Pancreas (tissue), 10 donors: ENCODE measurements around the gene OSBPL6. TPM values are rescaled to one million over a fixed set of nuclear protein-coding genes. Genes with fewer than 3 reads are reported as not detected.

ENCODE experiments used
- ATAC-seq, 4 donors: fragments of 200-7000 bp; cut with Tn5 transposase; one replicate each; pipeline versions ENCODE4 v1.8.0 to v1.9.1; 2020; ENCODE audit warnings: mild to moderate bottlenecking in 4 of 4, moderate library complexity in 4 of 4
- DNase-seq, 6 donors: peaks; one replicate each; pipeline ENCODE4 v3.0.0-alpha.2; 2020
- FAIRE-seq: peaks from 2 replicates; lab custom pipeline; 2012; peaks lifted over from hg19 to GRCh38; lab: Jason Lieb, UNC
- H3K27ac ChIP-seq, 4 donors: fragments of 200-600 bp; sonication (generic); 1 replicate in 3 of 4; 2 replicates in 1 of 4; pipeline versions ENCODE4 v1.5.0 to v1.8.0; 2020
- H3K27me3 ChIP-seq, 4 donors: fragments of 200-600 bp; one replicate each; pipeline ENCODE4 v1.8.0; 2021
- H3K36me3 ChIP-seq, 3 donors: fragments of 200-600 bp; sonication (generic) in 1 of 3; one replicate each; pipeline versions ENCODE4 v1.5.0 to v1.8.0; 2020 to 2021
- H3K4me1 ChIP-seq, 3 donors: fragments of 200-600 bp; one replicate each; pipeline ENCODE4 v1.8.0; 2021
- H3K4me3 ChIP-seq, 4 donors: fragments of 200-600 bp; sonication (generic) in 2 of 4; one replicate each; pipeline versions ENCODE4 v1.5.0 to v1.8.0; 2020 to 2021
- H3K9me3 ChIP-seq, 4 donors: fragments of 200-600 bp; one replicate each; pipeline ENCODE4 v1.8.0; 2021
- CTCF ChIP-seq, 4 donors: fragments of 200-600 bp; sonication (generic) in 3 of 4; IDR thresholded peaks; one replicate each; pipeline versions ENCODE4 v1.5.0 to v1.8.0; 2021; ENCODE audit warnings: antibody characterized with exemption in 4 of 4
- WGBS, 2 donors: extraction: QIAGEN DNeasy Blood & Tissue Kit; methylation state at CpG; one replicate each; pipeline ENCODE4 v1.1.7; 2013; 5-methylcytosine and 5-hydroxymethylcytosine counted together
- intact Hi-C, 3 donors: fragments of 100-400 bp; cut with DNase I; formaldehyde crosslinking; loops; one replicate each; pipeline versions ENCODE4 v1.11.1 to v1.14.2; 2022
- polyA plus RNA-seq, 2 donors: library from polyadenylated mRNA; stranded (reverse); fragments of 200-250 nt; gene quantifications; one replicate each; pipeline ENCODE4 v1.2.3, GENCODE V29; 2013
- total RNA-seq, 6 donors: library from RNA; stranded (reverse); fragmentation: NEBNext Ultra II Directional in 4 of 6; extraction: Animal tissue kit (Norgen Biotek cat#: 25700) in 4 of 6; gene quantifications; one replicate each; pipeline versions ENCODE4 v1.2.1 to v1.2.4, GENCODE V29; 2021 to 2023
- donor health status: healthy with polysubstance abuse.
- donor health status: DM: no; HTN: no; CAD: no; lungs with moderate emphysema.
- donor health status: DM: no; HTN: no; CAD: no.
- donor health status: control.
- donor health status: control.
- donor health status: Bipolar disorder and iron deficiency.
- donor health status: DM: yes; HTN: yes; CAD: no.
- donor health status: DM: no; HTN: no; CAD: no.
- donor health status: DM: no; HTN: no; CAD: no.
- donor health status: DM: yes; HTN: yes; CAD: no.

The OSBPL6 gene
- total and polyA plus RNA-seq, 8 donors, result 0.30 to 1.4 (median 0.79) TPM

GRCh38 chr2:178221556-178221955 lies 27.2 kb downstream of the OSBPL6 start:
- no peak for DNase-seq
- no peak for FAIRE-seq
- no peaks in the 10 kb centered on the region for H3K36me3 ChIP-seq
- 86 to 93% methylated on average over 1 of the region's 1 CpG for WGBS, 2 donors
- TF ChIP-seq CTCF (IDR thresholded peaks at IDR 0.05), result no peak
- H3K27me3 ChIP-seq, result no peaks in the 10 kb centered on the region
- no peak overlapping the region for H3K4me3 ChIP-seq
- ATAC-seq, result no peak
- H3K27ac ChIP-seq, result no peak overlapping the region
- no peaks in the 10 kb centered on the region for H3K9me3 ChIP-seq
- intact Hi-C loops, result no loop called here
- no peaks in the 10 kb centered on the region for H3K4me1 ChIP-seq

- H3K9me3 ChIP-seq, result no peaks in the 10 kb centered on the region
- ATAC-seq, result peak in 1 of 4 donors; percentile 37
- no peak for DNase-seq
- no peaks in the 10 kb centered on the region for H3K4me1 ChIP-seq
- no peak overlapping the region for H3K4me3 ChIP-seq
- TF ChIP-seq CTCF (IDR thresholded peaks at IDR 0.05), result no peak
- 40 to 41% methylated on average over 4 of the region's 4 CpGs for WGBS, 2 donors
- H3K27me3 ChIP-seq, result no peaks in the 10 kb centered on the region
- no peaks in the 10 kb centered on the region for H3K36me3 ChIP-seq
- intact Hi-C loops, result no loop called here
- FAIRE-seq, result no peak
- H3K27ac ChIP-seq, result no peak overlapping the region
Observed at GRCh38 chr2:178223806-178224205, 29.5 kb downstream of the OSBPL6 start.

- FAIRE-seq, result no peak
- no peaks in the 10 kb centered on the region for H3K27me3 ChIP-seq
- DNase-seq, result no peak
- H3K4me3 ChIP-seq, result no peak overlapping the region
- WGBS, 2 donors, result 50 to 68% methylated on average over 4 of the region's 4 CpGs
- ATAC-seq, result no peak
- no peak for TF ChIP-seq CTCF (IDR thresholded peaks at IDR 0.05)
- no peak overlapping the region for H3K27ac ChIP-seq
- intact Hi-C loops, result no loop called here
- H3K9me3 ChIP-seq, result no peaks in the 10 kb centered on the region
- H3K4me1 ChIP-seq, result no peaks in the 10 kb centered on the region
- H3K36me3 ChIP-seq, result no peaks in the 10 kb centered on the region
Observed at GRCh38 chr2:178225006-178225805, 30.9 kb downstream of the OSBPL6 start.

GRCh38 chr2:178227187-178227586 lies 32.9 kb downstream of the OSBPL6 start:
- no peak for TF ChIP-seq CTCF (IDR thresholded peaks at IDR 0.05)
- Histone ChIP-seq H3K4me3 (no peak overlapping the region), H3K27me3 (no peaks in the 10 kb centered on the region), H3K36me3 (no peaks in the 10 kb centered on the region), H3K27ac (no peak overlapping the region), H3K4me1 (no peaks in the 10 kb centered on the region), H3K9me3 (no peaks in the 10 kb centered on the region)
- WGBS, 2 donors, result 61 to 75% methylated on average over 2 of the region's 2 CpGs
- no peak for ATAC-seq
- intact Hi-C loops, result no loop called here
- no peak for FAIRE-seq
- DNase-seq, result no peak

- Histone ChIP-seq H3K27me3 (no peaks in the 10 kb centered on the region), H3K4me3 (no peak overlapping the region), H3K36me3 (no peaks in the 10 kb centered on the region), H3K4me1 (no peaks in the 10 kb centered on the region), H3K9me3 (no peaks in the 10 kb centered on the region), H3K27ac (no peak overlapping the region)
- 94 to 97% methylated on average over 1 of the region's 1 CpG for WGBS, 2 donors
- DNase-seq, result no peak
- FAIRE-seq, result no peak
- intact Hi-C loops, result no loop called here
- no peak for TF ChIP-seq CTCF (IDR thresholded peaks at IDR 0.05)
- peak in 2 of 4 donors; percentile 30 to 34 for ATAC-seq
Observed at GRCh38 chr2:178229927-178230326, 35.6 kb downstream of the OSBPL6 start.
